Suprapubic skin (tissue), 4 donors: ENCODE results near the gene MROH2A. TPM values are rescaled to one million over a fixed set of nuclear protein-coding genes. Genes with fewer than 3 reads are reported as not detected.

Experiments
- DNase-seq, 2 donors: peaks; one replicate each; pipeline ENCODE4 v3.0.0-alpha.2; 2019; ENCODE audit warnings: low spot score in 2 of 2
- H3K27ac ChIP-seq: fragments of 200-600 bp; sonication (generic); one replicate; pipeline ENCODE4 v1.5.1; 2019
- H3K27me3 ChIP-seq: fragments of 200-600 bp; sonication (generic); one replicate; pipeline ENCODE4 v1.5.1; 2019
- H3K36me3 ChIP-seq: fragments of 200-600 bp; sonication (generic); one replicate; pipeline ENCODE4 v1.5.1; 2019
- H3K4me1 ChIP-seq: fragments of 200-600 bp; sonication (generic); one replicate; pipeline ENCODE4 v1.5.1; 2019
- H3K4me3 ChIP-seq: fragments of 200-600 bp; sonication (generic); one replicate; pipeline ENCODE4 v1.5.1; 2019; ENCODE audit warnings: mild to moderate bottlenecking
- H3K9me3 ChIP-seq: fragments of 200-600 bp; sonication (generic); one replicate; pipeline ENCODE4 v1.5.1; 2019
- EP300 ChIP-seq: sonication (generic); formaldehyde crosslinking; IDR thresholded peaks from one replicate; pipeline ENCODE4 v1.6.1; 2017; ENCODE audit warnings: antibody characterized with exemption
- POLR2A ChIP-seq, 2 donors: fragments of 450-650 bp; IDR thresholded peaks; one replicate each; pipeline ENCODE4 v1.6.1; 2017; ENCODE audit warnings: antibody characterized with exemption in 2 of 2, mild to moderate bottlenecking in 2 of 2, moderate library complexity in 2 of 2
- POLR2AphosphoS5 ChIP-seq, 3 donors: sonication (generic); formaldehyde crosslinking; IDR thresholded peaks; one replicate each; pipeline ENCODE4 v1.6.1; 2017; ENCODE audit warnings: antibody characterized with exemption in 3 of 3
- WGBS: methylation state at CpG from one replicate; pipeline ENCODE4 v1.1.5; 2018; 5-methylcytosine and 5-hydroxymethylcytosine counted together
- total RNA-seq, 4 donors: library from RNA; depleted of rRNA; stranded (reverse); fragments of >200 nt; gene quantifications; one replicate each; pipeline ENCODE4 v1.1.0, GENCODE V29; 2016
- TF ChIP-seq, protein P1 (sequence below), 2 donors: fragments of 200-600 bp in 1 of 2; fragments of 450-650 bp in 1 of 2; sonication (generic) in 1 of 2; IDR thresholded peaks; one replicate each; pipeline ENCODE4 v1.5.1; 2016 to 2019; ENCODE audit warnings: antibody characterized with exemption in 2 of 2, mild to moderate bottlenecking in 1 of 2, moderate library complexity in 1 of 2

Gene MROH2A
- total RNA-seq, 4 donors from 2014 or later, result not detected

DNA sequence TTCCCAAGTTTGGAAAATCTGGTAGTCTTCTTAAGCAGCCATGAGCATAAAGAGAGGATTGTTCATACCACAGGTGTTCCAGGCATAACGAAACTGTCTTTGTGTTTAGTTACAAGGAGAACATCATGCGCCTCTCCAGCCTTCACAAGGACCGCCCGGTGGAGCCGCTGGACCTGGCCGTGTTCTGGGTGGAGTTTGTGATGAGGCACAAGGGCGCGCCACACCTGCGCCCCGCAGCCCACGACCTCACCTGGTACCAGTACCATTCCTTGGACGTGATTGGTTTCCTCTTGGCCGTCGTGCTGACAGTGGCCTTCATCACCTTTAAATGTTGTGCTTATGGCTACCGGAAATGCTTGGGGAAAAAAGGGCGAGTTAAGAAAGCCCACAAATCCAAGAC lies 6.0 kb upstream of the MROH2A start:
- WGBS, result 94% methylated on average over 16 of the region's 16 CpGs
- no peak for DNase-seq
- Histone ChIP-seq H3K27me3 (peaks cover 3% of the 10 kb centered on the region), H3K36me3 (no peaks in the 10 kb centered on the region), H3K4me1 (no peaks in the 10 kb centered on the region), H3K4me3 (no peak overlapping the region), H3K9me3 (no peaks in the 10 kb centered on the region), H3K27ac (no peak overlapping the region)
- TF ChIP-seq, protein P1, sequence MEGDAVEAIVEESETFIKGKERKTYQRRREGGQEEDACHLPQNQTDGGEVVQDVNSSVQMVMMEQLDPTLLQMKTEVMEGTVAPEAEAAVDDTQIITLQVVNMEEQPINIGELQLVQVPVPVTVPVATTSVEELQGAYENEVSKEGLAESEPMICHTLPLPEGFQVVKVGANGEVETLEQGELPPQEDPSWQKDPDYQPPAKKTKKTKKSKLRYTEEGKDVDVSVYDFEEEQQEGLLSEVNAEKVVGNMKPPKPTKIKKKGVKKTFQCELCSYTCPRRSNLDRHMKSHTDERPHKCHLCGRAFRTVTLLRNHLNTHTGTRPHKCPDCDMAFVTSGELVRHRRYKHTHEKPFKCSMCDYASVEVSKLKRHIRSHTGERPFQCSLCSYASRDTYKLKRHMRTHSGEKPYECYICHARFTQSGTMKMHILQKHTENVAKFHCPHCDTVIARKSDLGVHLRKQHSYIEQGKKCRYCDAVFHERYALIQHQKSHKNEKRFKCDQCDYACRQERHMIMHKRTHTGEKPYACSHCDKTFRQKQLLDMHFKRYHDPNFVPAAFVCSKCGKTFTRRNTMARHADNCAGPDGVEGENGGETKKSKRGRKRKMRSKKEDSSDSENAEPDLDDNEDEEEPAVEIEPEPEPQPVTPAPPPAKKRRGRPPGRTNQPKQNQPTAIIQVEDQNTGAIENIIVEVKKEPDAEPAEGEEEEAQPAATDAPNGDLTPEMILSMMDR (IDR thresholded peaks at IDR 0.05), result no peak
- TF ChIP-seq EP300, result no peak
- TF ChIP-seq POLR2AphosphoS5 (IDR thresholded peaks at IDR 0.05), result no peak

DNA sequence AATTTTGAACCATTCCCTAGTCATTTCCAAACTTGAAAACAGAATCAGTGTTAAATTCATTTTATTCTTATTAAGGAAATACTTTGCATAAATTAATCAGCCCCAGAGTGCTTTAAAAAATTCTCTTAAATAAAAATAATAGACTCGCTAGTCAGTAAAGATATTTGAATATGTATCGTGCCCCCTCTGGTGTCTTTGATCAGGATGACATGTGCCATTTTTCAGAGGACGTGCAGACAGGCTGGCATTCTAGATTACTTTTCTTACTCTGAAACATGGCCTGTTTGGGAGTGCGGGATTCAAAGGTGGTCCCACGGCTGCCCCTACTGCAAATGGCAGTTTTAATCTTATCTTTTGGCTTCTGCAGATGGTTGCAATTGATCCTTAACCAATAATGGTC lies 5.5 kb upstream of the MROH2A start:
- peaks cover 3% of the 10 kb centered on the region for H3K27me3 ChIP-seq
- 71% methylated on average over 5 of the region's 5 CpGs for WGBS
- H3K27ac ChIP-seq, result no peak overlapping the region
- H3K4me3 ChIP-seq, result no peak overlapping the region
- no peak for DNase-seq
- TF ChIP-seq EP300 (no peak), POLR2A (IDR thresholded peaks at IDR 0.05) (no peak), POLR2AphosphoS5 (IDR thresholded peaks at IDR 0.05) (no peak)
- TF ChIP-seq, protein P1 (IDR thresholded peaks at IDR 0.05), result no peak
- H3K9me3 ChIP-seq, result no peaks in the 10 kb centered on the region
- no peaks in the 10 kb centered on the region for H3K36me3 ChIP-seq
- no peaks in the 10 kb centered on the region for H3K4me1 ChIP-seq

DNA sequence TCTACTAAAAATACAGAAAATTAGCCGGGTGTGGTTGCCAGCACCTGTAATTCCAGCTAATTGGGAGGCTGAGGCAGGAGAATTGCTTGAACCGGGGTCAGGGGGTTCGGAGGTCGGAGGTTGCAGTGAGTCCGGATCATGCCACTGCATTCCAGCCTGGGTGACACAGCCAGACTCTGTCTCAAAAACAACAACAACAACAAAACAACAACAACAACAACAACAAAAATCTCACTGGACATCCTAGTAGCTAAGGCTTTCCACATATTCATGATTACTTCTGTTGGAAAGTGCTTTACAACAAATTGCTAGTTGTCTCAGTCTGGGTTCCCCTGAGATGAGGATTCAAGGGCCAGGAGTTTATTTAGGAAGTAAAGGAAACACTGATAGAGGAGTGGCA lies 4.3 kb upstream of the MROH2A start:
- no peak overlapping the region for H3K27ac ChIP-seq
- DNase-seq, result no peak
- H3K4me3 ChIP-seq, result no peak overlapping the region
- no peaks in the 10 kb centered on the region for H3K36me3 ChIP-seq
- H3K4me1 ChIP-seq, result no peaks in the 10 kb centered on the region
- no peak for TF ChIP-seq POLR2AphosphoS5 (IDR thresholded peaks at IDR 0.05)
- TF ChIP-seq EP300, result no peak
- TF ChIP-seq, protein P1 (IDR thresholded peaks at IDR 0.05), result no peak
- no peak for TF ChIP-seq POLR2A (IDR thresholded peaks at IDR 0.05)
- H3K9me3 ChIP-seq, result no peaks in the 10 kb centered on the region
- WGBS, result 93% methylated on average over 5 of the region's 5 CpGs
- H3K27me3 ChIP-seq, result peaks cover 7% of the 10 kb centered on the region

DNA sequence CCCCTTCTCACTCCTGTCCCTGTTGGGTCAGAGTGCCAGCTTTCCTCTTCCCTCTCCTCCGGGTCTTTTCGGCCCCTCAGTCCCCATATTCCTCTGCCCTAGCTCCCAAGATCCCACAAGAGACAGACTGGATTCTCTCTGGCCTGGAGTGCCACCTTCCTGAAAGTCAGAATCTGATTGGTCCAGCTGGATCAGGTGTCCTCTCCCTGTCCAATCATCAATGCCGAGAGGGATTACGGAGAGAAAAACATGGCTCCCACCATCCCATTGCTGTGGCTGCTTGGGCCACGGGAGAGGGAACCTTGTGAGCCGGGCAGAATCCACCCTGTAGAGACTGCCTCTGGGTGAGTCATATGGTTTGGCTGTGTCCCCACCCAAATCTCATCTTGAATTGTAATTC lies 2.7 kb upstream of the MROH2A start:
- Histone ChIP-seq H3K27me3 (peaks cover 7% of the 10 kb centered on the region), H3K9me3 (no peaks in the 10 kb centered on the region), H3K27ac (no peak overlapping the region), H3K4me1 (no peaks in the 10 kb centered on the region), H3K36me3 (no peaks in the 10 kb centered on the region), H3K4me3 (no peak overlapping the region)
- TF ChIP-seq POLR2AphosphoS5 (IDR thresholded peaks at IDR 0.05), result no peak
- no peak for TF ChIP-seq EP300
- no peak for TF ChIP-seq POLR2A (IDR thresholded peaks at IDR 0.05)
- TF ChIP-seq, protein P1 (IDR thresholded peaks at IDR 0.05), result no peak
- no peak for DNase-seq
- whole genome bisulfite sequencing, result 97% methylated on average over 6 of the region's 6 CpGs

DNA sequence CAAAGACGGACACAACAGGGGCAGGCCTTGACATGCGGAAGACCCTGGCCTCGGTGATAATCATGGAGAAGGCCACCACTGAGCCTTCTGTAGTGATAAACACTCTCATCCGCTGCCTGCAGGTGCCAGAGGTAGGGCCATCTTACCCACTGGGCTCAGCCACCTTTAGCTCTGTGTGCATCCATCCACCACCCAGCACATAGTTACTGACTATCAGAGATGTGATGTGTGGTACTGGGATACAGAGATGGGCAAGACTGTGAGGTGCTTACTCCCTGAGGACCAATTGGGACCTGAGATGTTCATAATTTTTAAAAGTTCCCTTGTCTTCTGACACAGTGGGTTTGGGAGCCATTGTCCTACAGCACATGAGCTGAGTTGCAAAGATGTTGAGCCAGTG lies 1.6 kb downstream of the MROH2A start:
- DNase-seq, result no peak
- no peaks in the 10 kb centered on the region for H3K36me3 ChIP-seq
- no peak overlapping the region for H3K27ac ChIP-seq
- no peaks in the 10 kb centered on the region for H3K4me1 ChIP-seq
- H3K27me3 ChIP-seq, result peaks cover 3% of the 10 kb centered on the region
- no peaks in the 10 kb centered on the region for H3K9me3 ChIP-seq
- no peak overlapping the region for H3K4me3 ChIP-seq
- WGBS, result 91% methylated on average over 4 of the region's 4 CpGs
- TF ChIP-seq EP300 (no peak), POLR2AphosphoS5 (IDR thresholded peaks at IDR 0.05) (no peak), POLR2A (IDR thresholded peaks at IDR 0.05) (no peak)
- TF ChIP-seq, protein P1 (IDR thresholded peaks at IDR 0.05), result no peak
